NOMO-1 (cell line): ENCODE data around the gene MS4A10.
"Not testable (repeated sequence)": the region's sequence is repeated elsewhere in the genome, so short reads cannot be mapped to it uniquely, and the experiment has no call there.

Experiments
- DNase-seq, 2 experiments: peaks; one replicate each; lab custom pipeline; 2025; ENCODE audit not compliant: unreplicated experiment in 2 of 2; lab: John Stamatoyannopoulos, UW

Gene MS4A10

DNA sequence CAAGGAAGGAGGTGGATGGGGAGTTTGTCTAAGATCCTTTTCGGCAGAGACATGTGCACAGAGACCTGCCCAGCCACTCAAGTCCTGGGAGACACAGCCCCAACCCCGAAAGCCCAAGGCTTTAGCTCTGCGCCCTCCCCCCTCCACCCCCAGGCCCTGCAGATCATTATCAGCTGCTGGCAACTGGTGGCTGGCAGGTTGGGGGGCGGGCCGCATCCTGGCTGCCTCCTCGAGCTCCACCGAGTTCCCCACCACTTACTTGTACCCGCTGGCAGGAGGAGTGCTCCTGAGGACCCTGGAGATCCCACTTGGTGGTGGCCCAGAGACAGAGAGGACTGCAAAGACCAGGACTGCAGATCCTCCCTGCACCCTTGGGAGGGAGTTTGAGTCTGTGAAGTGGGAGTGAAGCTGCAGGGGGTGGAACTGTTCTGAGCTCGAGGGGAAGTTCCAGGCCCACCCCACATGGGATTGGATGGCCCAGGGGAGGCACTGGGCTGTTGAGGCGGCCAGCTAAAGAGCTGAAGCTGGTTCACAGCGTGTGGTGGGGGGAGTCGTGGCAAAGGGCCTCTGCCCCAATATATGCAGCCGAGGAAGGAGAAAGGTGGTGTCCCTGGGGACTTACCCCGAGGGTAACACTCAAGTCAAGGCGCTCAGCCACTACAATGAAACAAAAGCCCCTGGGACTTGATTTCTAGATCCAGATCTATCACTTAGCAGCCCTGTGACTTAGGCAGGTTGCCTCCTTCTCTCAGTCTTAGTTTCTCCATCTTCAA is 36.9 kb downstream of the MS4A10 start:
- no peak for DNase-seq

DNA sequence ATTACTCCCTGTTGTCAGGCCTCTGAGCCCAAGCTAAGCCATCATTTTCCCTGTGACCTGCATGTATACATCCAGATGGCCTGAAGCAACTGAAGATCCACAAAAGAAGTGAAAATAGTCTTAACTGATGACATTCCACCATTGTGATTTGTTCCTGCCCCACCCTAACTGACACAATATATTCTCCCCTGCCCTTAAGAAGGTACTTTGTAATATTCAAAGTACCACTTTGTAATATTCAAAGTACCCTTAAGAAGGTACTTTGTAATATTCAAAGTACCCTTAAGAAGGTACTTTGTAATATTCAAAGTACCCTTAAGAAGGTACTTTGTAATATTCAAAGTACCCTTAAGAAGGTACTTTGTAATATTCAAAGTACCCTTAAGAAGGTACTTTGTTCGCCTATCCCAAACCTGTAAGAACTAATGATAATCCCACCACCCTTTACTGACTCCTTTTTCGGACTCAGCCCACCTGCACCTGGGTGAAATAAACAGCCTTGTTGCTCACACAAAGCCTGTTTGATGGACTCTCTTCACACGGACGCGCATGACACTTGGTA is 38.7 kb downstream of the MS4A10 start:
- DNase-seq: not testable (repeated sequence)

DNA sequence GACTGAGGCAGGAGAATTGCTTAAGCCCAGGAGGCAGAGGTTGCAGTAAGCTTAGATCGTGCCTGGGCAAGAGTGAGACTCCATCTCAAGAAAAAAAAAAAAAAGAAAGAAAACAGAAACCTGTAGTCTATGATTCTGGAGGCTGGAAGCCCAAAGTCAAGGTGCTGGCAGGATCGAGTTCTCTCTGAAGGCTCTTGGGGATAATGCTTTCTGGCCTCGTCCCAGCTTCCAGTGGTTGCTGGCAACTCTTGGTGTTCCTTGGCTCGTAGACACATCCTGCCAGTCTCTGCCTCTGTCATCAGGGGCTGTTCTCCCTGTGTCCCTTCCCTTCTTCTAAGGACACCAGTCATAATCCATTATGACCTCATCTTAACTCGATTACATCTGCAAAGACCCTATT is 40.0 kb downstream of the MS4A10 start:
- DNase-seq: no peak

DNA sequence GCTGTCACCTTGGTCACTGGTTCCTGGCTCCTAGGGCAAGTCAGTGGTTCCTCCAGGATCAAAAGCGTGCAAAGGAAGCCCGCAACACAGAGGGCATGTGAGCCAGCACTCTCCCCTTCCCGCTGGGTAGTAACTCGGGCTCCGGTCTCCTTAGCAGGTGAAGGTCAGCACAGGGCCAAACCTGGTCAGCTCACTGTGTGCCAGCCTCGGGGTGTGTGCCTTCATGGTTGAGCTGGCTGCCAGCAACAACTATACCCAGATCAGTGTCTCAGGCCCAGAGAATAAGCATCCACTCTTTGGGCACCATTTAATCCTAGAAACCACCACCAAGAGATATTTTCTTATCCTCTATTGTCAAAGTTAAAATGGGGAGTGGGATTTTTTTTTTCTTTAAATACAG is 40.7 kb downstream of the MS4A10 start:
- no peak for DNase-seq

DNA sequence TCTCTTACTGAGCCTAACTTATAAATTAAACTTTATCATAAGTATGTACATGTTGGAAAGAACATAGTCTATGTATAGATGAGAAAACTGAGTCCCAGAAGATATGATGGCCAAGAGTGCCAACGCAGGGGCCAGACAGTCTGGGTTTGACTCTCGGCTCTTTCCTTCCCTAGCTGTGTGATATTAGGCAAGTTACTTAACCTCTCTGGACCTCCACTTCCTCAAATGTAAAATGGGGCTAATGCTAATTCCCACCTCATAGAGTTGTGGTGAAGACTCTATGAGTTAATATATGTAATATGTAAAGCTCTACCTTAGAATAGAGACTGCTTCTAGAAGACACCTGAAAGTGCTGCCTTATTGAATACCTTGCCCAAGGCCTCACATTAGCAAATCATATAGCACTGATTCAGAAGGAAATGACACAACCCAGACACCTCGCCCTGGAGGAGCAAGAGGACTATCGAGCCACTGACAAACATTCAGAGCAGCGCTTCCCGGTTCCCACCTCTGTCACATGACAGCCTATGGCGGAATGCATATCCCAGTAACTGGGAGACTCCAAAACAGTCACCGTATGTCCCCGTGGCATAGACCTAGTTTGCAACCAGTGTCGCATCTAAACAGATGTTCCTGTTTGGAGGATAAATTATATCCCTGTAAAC is 45.5 kb downstream of the MS4A10 start:
- no peak for DNase-seq

DNA sequence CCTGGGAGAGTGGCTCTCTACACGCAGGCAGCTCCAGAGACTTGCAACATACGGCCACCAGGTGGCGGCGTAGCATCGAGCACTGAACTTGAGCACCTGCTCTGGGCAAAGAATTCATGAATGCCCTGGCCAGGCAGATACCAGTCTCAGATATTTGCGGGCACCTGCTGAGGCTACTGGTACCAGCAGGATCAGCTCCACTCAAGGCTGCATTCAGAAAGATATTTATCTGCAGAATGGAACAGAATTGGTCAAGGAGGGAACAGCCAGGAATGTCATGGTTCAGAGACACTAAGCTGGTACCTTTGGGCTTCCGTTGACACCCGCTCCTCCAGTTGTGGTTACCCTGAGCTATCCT is 46.0 kb downstream of the MS4A10 start:
- DNase-seq: peak; percentile 59 to 71

DNA sequence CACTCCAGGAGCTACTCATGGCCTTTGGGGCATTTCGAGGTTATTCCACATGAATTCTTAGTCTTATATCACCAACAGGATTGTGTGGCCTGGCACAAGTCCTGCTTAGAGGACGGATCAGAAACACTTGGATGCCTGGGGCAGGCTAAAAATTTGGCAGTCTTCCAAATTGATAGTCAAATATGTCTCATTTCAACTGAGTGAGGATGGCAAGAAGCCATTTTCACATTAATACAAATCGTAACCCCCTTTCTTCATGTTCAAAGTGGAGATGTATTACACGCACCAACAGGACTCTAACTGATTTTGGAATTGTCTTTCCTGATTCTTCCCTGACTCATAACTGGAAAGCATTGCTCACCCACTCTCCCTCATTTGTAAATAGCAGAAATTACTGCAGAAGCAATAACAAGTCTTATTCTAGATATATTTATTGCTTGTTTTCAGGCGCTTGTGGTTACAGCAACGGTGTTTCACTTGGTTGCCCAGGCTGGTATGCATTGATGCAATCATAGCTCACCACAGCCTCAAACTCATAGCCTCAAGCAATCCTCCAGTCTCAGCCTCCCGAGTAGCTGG is 46.5 kb downstream of the MS4A10 start:
- no peak for DNase-seq

DNA sequence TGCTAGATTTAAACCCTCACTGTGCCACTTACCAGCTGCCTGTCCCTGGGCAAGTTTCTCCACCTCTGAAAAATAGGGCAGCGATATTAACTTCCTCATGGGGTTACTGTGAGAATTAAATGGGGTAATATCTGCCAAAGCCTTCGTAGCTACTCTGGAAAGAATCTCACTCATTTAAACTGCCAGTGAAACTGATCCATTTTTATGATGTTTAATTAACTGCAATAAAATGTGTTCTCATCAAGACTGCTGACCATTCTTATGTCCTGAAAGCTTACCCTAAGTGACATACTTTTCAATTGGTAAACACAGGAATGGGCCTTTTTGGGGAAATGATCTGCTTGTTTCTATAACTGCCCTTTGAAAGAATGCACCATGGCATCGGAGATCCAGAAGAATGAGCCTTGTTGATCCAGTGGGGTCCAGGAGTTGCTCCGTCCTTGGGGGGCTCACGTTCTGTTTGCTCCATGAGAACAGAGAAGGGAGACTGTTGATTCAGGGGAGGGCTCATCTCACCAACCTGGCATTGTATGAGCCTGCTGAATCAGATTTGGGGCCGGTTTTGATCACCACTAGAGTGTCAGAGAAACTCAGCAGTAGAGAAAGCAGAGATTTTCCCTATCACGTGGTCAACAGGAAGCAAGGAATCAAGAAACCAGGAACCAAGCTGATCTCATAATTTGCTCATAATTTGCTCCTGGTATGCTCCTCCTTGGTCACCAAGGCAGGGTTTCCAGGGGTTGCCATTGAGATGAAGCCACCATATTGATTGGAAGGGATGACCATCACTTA is 49.8 kb downstream of the MS4A10 start:
- DNase-seq: no peak

DNA sequence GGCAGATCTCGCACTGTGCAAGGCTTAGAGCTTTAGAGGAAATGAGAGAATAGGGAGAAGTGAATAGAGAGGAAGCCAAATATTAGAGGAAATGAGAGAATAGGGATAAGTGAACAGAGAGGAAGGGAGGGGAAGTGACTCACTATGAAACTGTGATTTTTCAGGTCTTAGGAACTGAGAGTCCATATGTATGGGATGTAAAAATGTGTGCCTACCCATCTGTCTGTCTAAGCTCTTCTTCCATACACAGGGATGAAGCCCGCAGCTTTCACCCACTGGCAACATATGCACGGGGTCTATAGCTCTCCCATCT is 50.4 kb downstream of the MS4A10 start:
- DNase-seq: peak; percentile 6 to 67

DNA sequence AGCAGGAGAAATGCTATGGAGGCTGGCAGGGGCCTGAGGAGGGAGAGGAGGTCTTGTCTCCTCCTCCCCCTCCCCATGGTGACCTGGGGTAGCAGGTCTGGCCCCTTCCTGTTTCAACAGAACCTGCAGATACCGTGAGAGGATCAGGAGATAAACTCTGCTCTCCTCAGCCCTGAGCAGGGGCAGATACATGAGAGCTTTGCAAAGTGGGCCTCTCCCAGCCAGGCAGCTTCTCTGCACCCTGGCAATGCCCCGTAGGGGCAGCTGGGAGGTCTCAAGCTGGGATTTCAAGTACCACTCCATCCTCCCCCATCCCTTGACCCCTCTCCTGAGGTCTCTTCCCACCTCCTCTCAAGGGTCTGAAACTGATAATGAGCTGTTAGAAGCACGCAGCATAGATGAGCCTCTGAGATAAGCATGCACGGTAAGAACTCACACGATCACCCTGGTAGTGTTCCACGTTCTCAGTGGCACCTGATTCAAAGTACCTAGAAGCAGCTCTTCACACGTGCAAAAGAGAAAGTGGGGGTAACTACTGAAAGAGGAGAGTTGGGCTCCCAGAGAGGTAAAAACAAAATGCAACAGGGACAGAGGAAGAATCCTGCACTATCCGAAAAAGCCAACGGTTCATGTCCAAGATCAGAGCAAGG is 51.9 kb downstream of the MS4A10 start:
- no peak for DNase-seq

DNA sequence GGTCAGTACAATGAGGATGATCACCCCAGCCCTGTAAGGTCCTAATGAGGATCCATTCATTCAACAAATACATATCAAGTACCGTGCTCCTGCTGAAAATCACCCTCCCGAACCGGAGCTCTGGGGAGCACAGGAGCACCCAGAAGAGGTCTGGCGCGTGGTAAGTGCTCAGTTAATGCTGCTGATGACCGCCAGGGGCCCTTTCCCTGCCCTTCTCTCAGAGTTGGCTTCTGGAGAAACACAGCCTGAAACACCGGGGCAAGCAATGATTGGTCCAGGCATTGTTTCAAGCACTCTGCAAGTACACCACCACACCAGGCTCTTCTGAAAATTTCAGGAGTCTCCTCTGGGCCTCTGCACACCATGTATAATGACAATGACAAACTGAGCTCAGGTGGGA is 53.0 kb downstream of the MS4A10 start:
- no peak for DNase-seq

DNA sequence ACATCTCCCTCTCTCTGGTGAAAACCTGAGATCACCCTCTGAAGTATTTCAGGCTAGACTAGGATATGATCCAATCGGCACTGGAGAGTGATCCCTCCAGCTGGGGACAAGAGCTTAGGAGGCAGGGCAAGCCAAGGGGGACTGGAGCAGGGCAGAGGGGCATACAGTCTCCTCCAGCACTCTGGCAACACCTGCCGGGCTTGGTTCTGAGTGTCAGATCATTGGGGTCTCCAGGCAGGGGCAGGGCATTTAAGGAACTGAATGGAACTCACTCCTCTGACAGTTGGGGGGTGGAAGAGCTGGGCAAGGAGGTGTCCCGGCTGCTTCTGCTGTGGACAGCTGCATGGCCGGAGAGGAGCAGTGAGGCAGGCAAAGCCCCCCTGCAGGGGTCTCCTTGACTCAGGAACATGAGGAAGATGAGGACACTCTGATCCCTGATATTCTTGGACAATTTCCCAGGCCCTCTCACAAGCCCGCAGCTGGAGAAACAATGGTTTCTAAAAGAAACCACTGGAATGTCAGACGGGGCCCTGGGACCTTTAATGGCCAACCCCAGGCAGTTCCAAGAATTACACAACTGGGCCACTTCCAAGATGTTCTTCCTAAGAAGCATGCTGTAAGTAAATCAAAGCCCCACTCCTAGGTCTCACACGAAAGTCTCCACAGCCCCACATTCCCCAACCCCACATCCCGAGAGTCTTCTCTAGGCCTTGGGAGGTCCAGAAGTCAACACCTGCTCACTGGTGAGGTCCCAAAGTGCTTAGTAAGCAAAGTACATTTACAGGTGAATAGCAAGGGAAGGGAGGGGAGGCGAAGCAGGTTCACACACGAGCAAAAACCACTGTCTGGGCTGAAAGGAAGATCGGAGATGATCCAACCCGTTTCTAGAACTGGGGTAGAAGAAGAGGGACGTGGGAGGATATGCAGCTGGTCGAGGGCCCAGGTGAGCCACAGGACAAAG is 55.6 kb downstream of the MS4A10 start:
- no peak for DNase-seq

DNA sequence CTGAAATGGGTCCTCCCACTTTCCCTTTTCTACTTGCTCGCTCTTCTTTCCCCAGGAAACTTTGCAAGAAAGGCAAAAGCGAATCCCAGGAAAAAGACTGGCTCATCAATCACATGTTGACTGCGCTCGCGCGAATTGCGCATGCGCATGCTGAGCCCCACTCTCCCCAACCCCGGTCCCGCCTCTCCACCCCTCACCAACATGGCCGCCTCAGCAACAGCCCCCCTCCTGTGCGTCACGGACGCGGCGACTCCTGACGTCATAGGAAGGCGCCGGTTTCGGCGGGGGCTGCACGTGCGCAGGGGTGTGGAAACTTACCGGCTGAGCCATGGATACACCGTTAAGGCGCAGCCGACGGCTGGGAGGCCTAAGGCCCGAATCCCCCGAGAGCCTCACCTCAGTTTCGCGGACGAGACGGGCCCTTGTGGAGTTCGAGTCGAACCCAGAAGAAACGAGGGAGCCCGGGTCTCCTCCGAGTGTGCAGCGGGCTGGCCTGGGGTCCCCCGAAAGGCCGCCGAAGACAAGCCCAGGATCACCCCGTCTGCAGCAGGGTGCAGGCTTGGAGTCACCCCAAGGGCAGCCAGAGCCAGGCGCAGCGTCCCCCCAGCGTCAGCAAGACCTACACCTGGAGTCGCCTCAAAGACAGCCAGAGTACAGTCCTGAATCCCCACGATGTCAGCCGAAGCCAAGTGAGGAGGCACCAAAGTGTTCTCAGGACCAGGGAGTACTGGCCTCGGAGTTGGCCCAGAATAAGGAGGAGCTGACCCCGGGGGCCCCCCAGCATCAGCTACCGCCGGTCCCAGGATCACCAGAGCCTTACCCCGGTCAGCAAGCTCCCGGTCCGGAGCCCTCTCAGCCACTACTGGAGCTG is 56.9 kb downstream of the MS4A10 start, which contains the start of gene CCDC86:
Gene CCDC86, plus strand, starts transcription at position 317 of the 871 bp plus-strand sequence. Its CDS starts 12 bp downstream, at position 329.
- DNase-seq: peak; percentile 85 to 91

DNA sequence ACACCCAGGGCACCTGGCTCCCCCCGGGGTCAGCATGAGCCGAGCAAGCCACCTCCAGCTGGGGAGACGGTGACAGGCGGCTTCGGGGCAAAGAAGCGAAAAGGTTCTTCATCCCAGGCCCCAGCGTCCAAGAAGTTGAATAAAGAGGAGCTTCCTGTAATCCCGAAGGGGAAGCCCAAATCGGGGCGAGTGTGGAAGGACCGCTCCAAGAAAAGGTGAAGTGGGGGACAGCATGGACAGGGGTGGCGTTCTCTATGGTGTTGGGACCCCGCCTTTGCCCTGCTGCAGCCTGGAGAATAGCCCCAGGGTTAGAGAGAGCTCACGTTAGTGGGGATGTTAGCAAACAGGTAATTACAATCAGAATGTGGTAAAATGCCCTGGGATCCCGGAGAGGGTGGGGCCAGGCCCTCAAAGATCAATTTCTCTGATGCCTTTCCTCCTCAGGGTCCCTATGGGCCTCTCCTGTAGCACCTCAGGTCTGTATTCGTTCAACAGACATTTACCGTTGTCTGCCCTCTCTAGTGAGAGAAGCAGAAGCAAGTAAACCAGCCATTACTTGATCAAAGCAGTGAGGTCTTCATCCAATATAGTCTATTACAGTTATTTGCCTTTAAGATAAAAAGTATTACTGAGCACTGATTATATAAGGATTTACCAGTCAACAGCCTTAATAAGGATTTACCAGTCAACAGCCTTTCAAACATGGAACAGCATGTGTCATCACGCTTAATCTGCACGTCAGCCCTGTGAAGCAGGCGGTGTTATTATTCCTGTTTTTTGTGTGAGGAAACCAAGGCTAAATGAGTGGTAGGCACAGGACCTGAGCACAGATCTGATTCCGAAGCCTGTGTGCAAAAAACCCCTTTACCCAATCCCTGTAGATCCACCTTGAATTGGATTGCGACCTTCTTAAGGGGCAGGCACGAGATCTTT is 57.8 kb downstream of the MS4A10 start:
- no peak for DNase-seq

DNA sequence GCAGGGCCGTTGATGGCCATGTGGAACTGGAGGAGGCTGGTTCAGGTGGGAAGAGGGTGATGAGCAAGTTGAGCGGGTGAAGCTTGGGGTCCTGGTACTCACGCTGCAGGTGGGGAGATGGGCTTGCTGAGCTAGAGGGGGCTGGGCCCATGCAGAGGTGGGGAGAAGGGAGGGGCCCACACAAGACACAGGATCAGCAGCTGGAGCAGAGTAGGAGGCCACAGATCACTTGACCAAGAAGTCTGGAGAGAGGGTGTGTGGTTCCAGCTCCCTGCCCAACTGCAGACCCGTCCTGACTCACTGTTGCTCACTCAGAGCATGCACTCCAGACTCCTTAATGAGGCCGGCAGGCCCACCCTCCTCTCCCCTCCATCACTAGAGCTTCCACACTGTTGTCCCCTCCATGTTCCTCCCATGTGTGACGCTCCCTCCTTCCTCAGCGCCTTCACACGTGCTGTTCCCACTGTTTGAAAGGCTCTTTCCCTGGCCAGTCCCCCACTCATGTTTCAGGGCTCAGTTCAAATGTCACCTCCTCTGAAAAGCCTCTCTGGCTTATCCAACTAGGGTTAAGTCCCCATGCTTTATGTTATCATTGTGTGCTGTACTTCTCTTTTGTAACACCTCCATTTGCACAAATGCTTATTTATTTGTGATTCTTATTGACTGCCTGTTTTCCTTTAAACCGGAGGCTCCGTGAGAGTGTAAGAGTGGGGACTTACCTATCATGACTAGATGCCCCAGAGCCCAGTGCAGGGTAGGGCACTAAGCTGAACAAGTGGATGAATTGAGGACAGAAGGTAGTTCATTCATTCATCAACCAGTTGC is 59.1 kb downstream of the MS4A10 start:
- no peak for DNase-seq

DNA sequence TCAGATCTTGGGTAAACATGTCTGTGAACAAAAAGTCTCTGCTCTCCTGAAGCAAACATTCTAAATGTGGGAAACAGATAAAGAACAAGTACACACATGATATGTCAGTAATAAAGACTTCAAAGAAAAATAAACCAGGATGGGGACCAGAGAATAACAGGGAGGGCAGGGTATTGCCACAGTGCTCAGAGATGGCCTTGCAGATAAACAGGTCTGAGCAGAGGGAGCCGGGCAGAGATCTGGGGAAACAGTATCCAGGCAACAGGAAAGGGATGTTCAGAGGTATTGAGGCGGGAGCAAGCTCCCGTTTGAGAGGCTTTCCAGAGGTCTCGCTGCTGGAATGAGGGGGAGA is 59.7 kb downstream of the MS4A10 start:
- DNase-seq: no peak

DNA sequence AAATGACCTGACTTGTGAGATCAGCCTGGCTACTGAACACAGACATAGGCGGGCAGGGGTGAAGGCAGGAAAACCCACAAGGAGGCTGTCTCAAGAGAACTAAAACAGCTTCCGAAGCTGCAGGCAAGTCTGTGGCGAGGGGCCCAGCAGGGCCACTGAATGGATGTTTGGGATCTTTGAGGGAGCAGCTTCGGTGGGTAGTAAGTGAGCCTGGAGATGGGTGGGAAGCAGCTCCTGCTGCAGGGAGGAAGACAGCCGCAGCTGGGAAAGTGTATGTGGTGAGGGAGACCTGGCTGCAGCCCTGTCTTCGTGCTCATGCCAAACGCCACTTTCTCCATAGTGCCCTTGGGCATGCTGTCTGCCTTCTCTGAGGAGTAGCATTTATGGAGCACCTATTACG is 60.2 kb downstream of the MS4A10 start:
- no peak for DNase-seq
